ENCODE measurements around the gene PAPSS2.

PAPSS2 gene

DNA sequence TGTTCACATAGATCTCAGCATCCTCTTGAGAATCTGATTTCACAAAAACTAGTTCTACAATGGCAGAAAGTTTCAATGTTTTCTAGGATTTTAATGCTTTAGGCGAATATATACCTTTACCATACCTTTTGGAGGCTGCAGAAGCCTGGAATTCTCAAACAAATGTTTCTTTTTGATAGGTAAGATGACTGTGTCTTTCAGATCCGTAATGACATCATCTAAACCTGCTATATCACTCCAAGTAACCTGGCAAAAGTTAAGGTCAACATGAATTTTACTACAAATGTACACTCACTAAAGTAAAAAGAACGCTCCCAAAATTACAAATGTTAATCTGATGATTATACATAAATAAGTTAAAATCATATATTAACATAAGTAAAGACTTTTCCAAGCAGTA, 130.5 kb downstream of the PAPSS2 start:
- DNase-seq (ENCODE audit: low read depth) = no peak

GRCh38 chr10:87794285-87794684, 134.6 kb downstream of the PAPSS2 start:
- no peak for DNase-seq (ENCODE audit: low read depth)
